Heart right ventricle (tissue), 16 donors: ENCODE measurements around the gene TLL1. TPM values are rescaled to one million over a fixed set of nuclear protein-coding genes. Genes with fewer than 3 reads are reported as not detected.

Experiments used
- ATAC-seq, 8 donors: fragments of 200-7000 bp; cut with Tn5 transposase; one replicate each; pipeline ENCODE4 v1.9.1; 2020; ENCODE audit warnings: mild to moderate bottlenecking in 8 of 8, moderate library complexity in 8 of 8, moderate number of reproducible peaks in 1 of 8
- DNase-seq, 2 donors: peaks; one replicate each; pipeline ENCODE4 v3.0.0-alpha.2; 2020
- H3K27ac ChIP-seq, 10 donors: fragments of 200-600 bp; sonication (generic) in 2 of 10; one replicate each; pipeline versions ENCODE4 v1.5.0 to v1.8.0; 2020 to 2022; ENCODE audit warnings: mild to moderate bottlenecking in 3 of 10
- H3K27me3 ChIP-seq, 7 donors: fragments of 200-600 bp; one replicate each; pipeline ENCODE4 v1.8.0; 2021 to 2022; ENCODE audit warnings: mild to moderate bottlenecking in 2 of 7
- H3K36me3 ChIP-seq, 9 donors: fragments of 200-600 bp; sonication (generic) in 1 of 9; one replicate each; pipeline versions ENCODE4 v1.5.0 to v1.8.0; 2020 to 2022; ENCODE audit warnings: mild to moderate bottlenecking in 2 of 9
- H3K4me1 ChIP-seq, 9 donors: fragments of 200-600 bp; sonication (generic) in 1 of 9; one replicate each; pipeline versions ENCODE4 v1.5.0 to v1.8.0; 2020 to 2022; ENCODE audit warnings: mild to moderate bottlenecking in 4 of 9
- H3K4me3 ChIP-seq, 10 donors: fragments of 200-600 bp; sonication (generic) in 2 of 10; one replicate each; pipeline versions ENCODE4 v1.5.0 to v1.8.0; 2020 to 2022; ENCODE audit warnings: mild to moderate bottlenecking in 7 of 10, moderate library complexity in 2 of 10
- H3K9me3 ChIP-seq, 11 donors: fragments of 200-600 bp in 10 of 11; sonication (generic) in 2 of 11; one replicate each; pipeline versions ENCODE4 v1.5.0 to v1.8.0; 2013 to 2022; ENCODE audit warnings: mild to moderate bottlenecking in 2 of 11, control low read depth in 1 of 11, moderate library complexity in 1 of 11
- WGBS, 2 donors: extraction: QIAGEN DNeasy Blood & Tissue Kit; methylation state at CpG; one replicate each; pipeline ENCODE4 v1.1.7; 2013; ENCODE audit warnings: inconsistent platforms in 1 of 2; 5-methylcytosine and 5-hydroxymethylcytosine counted together
- intact Hi-C, 10 donors: fragments of 100-400 bp; cut with DNase I; formaldehyde crosslinking; loops; one replicate each; pipeline versions ENCODE4 v1.11.1 to v1.14.2; 2022
- polyA plus RNA-seq, 2 donors: library from polyadenylated mRNA; stranded (reverse); fragments of 200-250 nt; gene quantifications; one replicate each; pipeline ENCODE4 v1.2.3, GENCODE V29; 2013
- total RNA-seq, 10 donors: library from RNA; stranded (reverse); fragmentation: NEBNext Ultra II Directional in 3 of 10; extraction: Animal tissue kit (Norgen Biotek cat#: 25700) in 3 of 10; gene quantifications; one replicate each; pipeline versions ENCODE4 v1.2.1 to v1.2.4, GENCODE V29; 2021 to 2023
- TF ChIP-seq, protein P1 (sequence below), 9 donors: fragments of 200-600 bp; sonication (generic) in 2 of 9; IDR thresholded peaks; one replicate each; pipeline versions ENCODE4 v1.5.0 to v1.8.0; 2021 to 2022; ENCODE audit warnings: antibody characterized with exemption in 9 of 9, mild to moderate bottlenecking in 5 of 9, moderate library complexity in 1 of 9
- donor health status: Arrhythmogenic right ventricular cardiomyopathy.
- donor health status: ischemic (EF 13 %, LVEDD 7.1; RV severe dilation, severe dysfunction).
- donor health status: healthy with polysubstance abuse.
- donor health status: DM: no; HTN: yes; CAD: no.
- donor health status: DM: no; HTN: no; CAD: no.
- donor health status: ischemic (EF 25% LVEDD 6.9; RV normal size, moderate dysfunction).
- donor health status: ischemic (EF 25% LVEDD 5.7; RV mildly dilated, moderate dysfunction).
- donor health status: healthy.
- donor health status: DM: yes; HTN: yes; CAD: no.
- donor health status: Ischemic cardiomyopathy.
- donor health status: ischemic (EF 35%, LVEDD 5.7; RV mildly dilated, moderate dysfunction).
- donor health status: nonischemic (EF 11% LVEDD 7.7; RV severe dilation, severe dysfunction).
- donor health status: DM: yes; HTN: yes; CAD: no.
- donor health status: PGD.
- donor health status: ischemic (EF 29% LVEDD 5.4; RV normal size, mild dysfunction).
- donor health status: nonischemic (EF 23%, LVEDD 6.1; RV moderate dilation, normal function).

Gene TLL1
- total and polyA plus RNA-seq, 12 donors = 0.17 to 2.3 (median 0.71) TPM

DNA sequence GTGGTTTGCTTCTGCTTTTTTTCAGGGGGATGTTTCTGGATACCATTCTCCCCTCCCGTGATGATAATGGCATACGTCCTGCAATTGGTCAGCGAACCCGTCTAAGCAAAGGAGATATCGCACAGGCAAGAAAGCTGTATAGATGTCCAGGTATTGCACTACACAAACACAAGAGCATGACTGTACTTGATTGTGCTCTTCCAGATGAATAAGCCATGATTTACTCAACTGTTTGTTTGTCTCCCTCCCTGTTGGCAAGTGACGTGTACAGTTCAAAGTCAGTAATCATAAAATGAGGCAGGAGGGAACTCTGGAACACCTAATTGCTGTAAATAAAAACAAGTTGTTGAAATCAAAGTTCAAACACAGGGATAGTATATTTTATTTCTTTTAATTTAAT is 141.4 kb downstream of the TLL1 start:
- peaks cover 0 to 13% (median 0%) of the 10 kb centered on the region in 11 donors for H3K9me3 ChIP-seq
- H3K27ac ChIP-seq = no peak overlapping the region
- H3K36me3 ChIP-seq = no peaks in the 10 kb centered on the region
- intact Hi-C loops = no loop called here
- no peaks in the 10 kb centered on the region for H3K27me3 ChIP-seq
- no peak overlapping the region for H3K4me3 ChIP-seq
- H3K4me1 ChIP-seq = no peaks in the 10 kb centered on the region
- ATAC-seq (no peak), DNase-seq (no peak)
- TF ChIP-seq, protein P1, sequence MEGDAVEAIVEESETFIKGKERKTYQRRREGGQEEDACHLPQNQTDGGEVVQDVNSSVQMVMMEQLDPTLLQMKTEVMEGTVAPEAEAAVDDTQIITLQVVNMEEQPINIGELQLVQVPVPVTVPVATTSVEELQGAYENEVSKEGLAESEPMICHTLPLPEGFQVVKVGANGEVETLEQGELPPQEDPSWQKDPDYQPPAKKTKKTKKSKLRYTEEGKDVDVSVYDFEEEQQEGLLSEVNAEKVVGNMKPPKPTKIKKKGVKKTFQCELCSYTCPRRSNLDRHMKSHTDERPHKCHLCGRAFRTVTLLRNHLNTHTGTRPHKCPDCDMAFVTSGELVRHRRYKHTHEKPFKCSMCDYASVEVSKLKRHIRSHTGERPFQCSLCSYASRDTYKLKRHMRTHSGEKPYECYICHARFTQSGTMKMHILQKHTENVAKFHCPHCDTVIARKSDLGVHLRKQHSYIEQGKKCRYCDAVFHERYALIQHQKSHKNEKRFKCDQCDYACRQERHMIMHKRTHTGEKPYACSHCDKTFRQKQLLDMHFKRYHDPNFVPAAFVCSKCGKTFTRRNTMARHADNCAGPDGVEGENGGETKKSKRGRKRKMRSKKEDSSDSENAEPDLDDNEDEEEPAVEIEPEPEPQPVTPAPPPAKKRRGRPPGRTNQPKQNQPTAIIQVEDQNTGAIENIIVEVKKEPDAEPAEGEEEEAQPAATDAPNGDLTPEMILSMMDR (IDR thresholded peaks at IDR 0.05) = no peak
- WGBS, 2 donors = 89 to 92% methylated on average over 6 of the region's 6 CpGs

DNA sequence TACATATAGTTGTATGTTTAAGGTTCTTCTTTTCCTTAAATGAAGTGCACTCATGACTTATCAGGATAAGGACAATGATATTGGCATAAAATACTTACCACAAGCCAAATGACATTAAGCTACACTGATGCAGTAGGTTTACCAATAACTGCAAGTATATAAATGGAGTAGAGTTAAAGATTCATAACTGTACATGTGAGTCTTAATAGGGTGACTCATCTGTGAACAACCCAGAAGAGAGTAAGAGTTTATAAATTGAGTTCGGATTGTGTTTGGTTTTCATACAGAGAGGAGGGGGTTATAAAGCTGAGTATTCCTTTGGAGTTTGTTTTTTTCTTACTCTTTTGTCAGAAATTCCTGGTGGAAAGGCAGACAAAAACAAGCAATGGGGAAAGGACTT is 144.8 kb downstream of the TLL1 start:
- no peaks in the 10 kb centered on the region for H3K9me3 ChIP-seq
- DNase-seq (no peak), ATAC-seq (no peak)
- TF ChIP-seq, protein P1 (IDR thresholded peaks at IDR 0.05) = no peak
- H3K4me3 ChIP-seq = no peak overlapping the region
- H3K36me3 ChIP-seq = no peaks in the 10 kb centered on the region
- WGBS, 2 donors = 90 to 94% methylated on average over 1 of the region's 1 CpG
- no peaks in the 10 kb centered on the region for H3K4me1 ChIP-seq
- H3K27me3 ChIP-seq = no peaks in the 10 kb centered on the region
- intact Hi-C loops = no loop called here
- H3K27ac ChIP-seq = no peak overlapping the region

DNA sequence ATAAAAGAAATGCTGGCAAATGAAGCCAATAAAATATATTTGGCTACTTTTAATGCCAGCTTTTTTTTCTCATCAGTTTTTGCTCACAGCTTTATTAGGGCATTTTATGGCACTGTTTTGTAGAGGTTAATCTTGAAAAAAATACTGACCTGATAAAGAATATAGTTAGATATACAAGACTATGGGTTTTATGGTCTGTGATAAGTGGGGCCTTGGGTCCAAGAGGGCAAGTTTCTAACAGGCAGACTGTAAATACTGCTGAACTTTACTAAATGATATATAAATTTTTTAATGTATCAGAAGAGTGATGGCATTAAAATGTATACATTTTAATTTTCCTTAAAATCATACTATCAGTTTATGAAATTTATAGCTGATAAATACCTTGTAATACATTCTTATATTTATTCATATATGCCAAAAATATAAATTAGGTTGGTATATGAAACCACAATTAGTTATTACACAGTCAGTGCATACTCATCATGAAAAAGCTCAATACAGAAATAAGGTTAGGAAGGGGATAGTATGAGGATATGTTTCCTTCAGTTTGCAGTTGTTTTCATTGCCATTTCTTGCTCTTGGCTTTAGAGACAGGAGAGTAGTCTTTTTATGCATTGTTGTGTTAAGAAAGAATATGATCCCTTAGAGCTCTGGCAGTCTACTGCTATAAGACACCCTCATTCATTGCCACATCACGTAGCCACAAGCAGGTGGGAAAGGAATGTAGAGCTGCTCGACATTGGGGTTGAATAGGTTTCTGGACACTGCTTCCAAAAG is 146.6 kb downstream of the TLL1 start:
- Histone ChIP-seq H3K9me3 (no peaks in the 10 kb centered on the region), H3K4me1 (no peaks in the 10 kb centered on the region), H3K36me3 (no peaks in the 10 kb centered on the region), H3K4me3 (no peak overlapping the region), H3K27ac (no peak overlapping the region), H3K27me3 (no peaks in the 10 kb centered on the region)
- TF ChIP-seq, protein P1 (IDR thresholded peaks at IDR 0.05) = no peak
- no peak for DNase-seq
- intact Hi-C loops = no loop called here
- 75 to 80% methylated on average over 2 of the region's 2 CpGs for WGBS, 2 donors
- ATAC-seq = no peak

DNA sequence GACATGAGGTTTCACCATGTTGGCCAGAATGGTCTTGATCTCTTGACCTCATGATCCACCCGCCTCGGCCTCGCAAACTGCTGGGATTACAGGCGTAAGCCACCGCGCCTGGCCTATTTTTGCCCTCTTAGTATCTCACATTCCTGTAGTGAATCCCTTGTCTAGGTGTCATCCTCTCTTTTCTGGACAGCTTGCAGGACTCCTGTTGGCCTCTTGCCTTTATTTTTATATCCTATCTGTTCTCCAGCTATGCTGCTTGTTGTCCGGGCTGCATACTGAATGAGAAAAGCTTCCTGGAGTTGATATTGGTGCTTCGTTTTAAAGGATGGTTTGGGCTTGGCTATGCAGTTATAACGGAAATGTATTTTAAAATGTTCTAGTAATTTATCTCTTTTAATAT is 148.6 kb downstream of the TLL1 start:
- DNase-seq (no peak), ATAC-seq (no peak)
- WGBS, 2 donors = 86 to 88% methylated on average over 9 of the region's 9 CpGs
- H3K36me3 ChIP-seq = no peaks in the 10 kb centered on the region
- intact Hi-C loops = no loop called here
- no peaks in the 10 kb centered on the region for H3K4me1 ChIP-seq
- H3K9me3 ChIP-seq = peaks cover 0 to 7% (median 0%) of the 10 kb centered on the region in 11 donors
- H3K4me3 ChIP-seq = no peak overlapping the region
- no peaks in the 10 kb centered on the region for H3K27me3 ChIP-seq
- H3K27ac ChIP-seq = no peak overlapping the region
- TF ChIP-seq, protein P1 (IDR thresholded peaks at IDR 0.05) = no peak
